Left renal pelvis (tissue), 4 donors: ENCODE measurements around the gene UNC13D. TPM values are rescaled to one million over a fixed set of nuclear protein-coding genes. Genes with fewer than 3 reads are reported as not detected.
"Not testable (repeated sequence)": the region's sequence is repeated elsewhere in the genome, so short reads cannot be mapped to it uniquely, and the experiment has no call there.

ENCODE experiments used
- DNase-seq, 4 donors: peaks; one replicate each; pipeline ENCODE4 v3.0.0-alpha.2; 2013; ENCODE audit warnings: low read depth in 4 of 4, low spot score in 3 of 4
- polyA plus RNA-seq, 4 donors: library from polyadenylated mRNA; unstranded; fragments of 120-200 nt; gene quantifications; one replicate each; pipeline ENCODE4 v1.2.1, GENCODE V29; 2013; ENCODE audit not compliant: insufficient read length in 4 of 4

Gene UNC13D
- polyA plus RNA-seq, 4 donors: 4.8 to 9.8 (median 7.0) TPM

GRCh38 chr17:75822800-75823166 is 21.4 kb downstream of the UNC13D start:
- no peak for DNase-seq

- DNase-seq: no peak
Measured at GRCh38 chr17:75822119-75822799, 21.9 kb downstream of the UNC13D start.

GRCh38 chr17:75821552-75821951 is 22.7 kb downstream of the UNC13D start:
- no peak for DNase-seq

GRCh38 chr17:75820094-75821080 is 23.8 kb downstream of the UNC13D start:
- no peak for DNase-seq

- DNase-seq: no peak
Measured at GRCh38 chr17:75819678-75820077, 24.5 kb downstream of the UNC13D start.

- DNase-seq: no peak
Measured at GRCh38 chr17:75819116-75819515, 25.1 kb downstream of the UNC13D start.

- DNase-seq: no peak
Measured at GRCh38 chr17:75818326-75818885, 25.8 kb downstream of the UNC13D start.

- no peak for DNase-seq
Measured at GRCh38 chr17:75817571-75817970, 26.6 kb downstream of the UNC13D start.

GRCh38 chr17:75816693-75817092 is 27.5 kb downstream of the UNC13D start:
- no peak for DNase-seq

GRCh38 chr17:75815399-75815798 is 28.8 kb downstream of the UNC13D start:
- no peak for DNase-seq

GRCh38 chr17:75814900-75815373 is 29.3 kb downstream of the UNC13D start:
- DNase-seq: no peak

- DNase-seq: no peak
Measured at GRCh38 chr17:75814021-75814395, 30.2 kb downstream of the UNC13D start.

- DNase-seq: no peak
Measured at GRCh38 chr17:75813081-75814020, 30.9 kb downstream of the UNC13D start.

GRCh38 chr17:75812096-75813013 is 31.8 kb downstream of the UNC13D start:
- no peak for DNase-seq

GRCh38 chr17:75811174-75811573 is 33.0 kb downstream of the UNC13D start:
- no peak for DNase-seq

GRCh38 chr17:75810756-75811155 is 33.4 kb downstream of the UNC13D start:
- DNase-seq: not testable (repeated sequence)

GRCh38 chr17:75810216-75810615 is 34.0 kb downstream of the UNC13D start:
- DNase-seq: no peak

- DNase-seq: no peak
Measured at GRCh38 chr17:75809631-75810111, 34.5 kb downstream of the UNC13D start.
